NOMO-1 treated with DMSO at 0.1 percent for 48 hours (cell line): ENCODE data around the gene CLDN1.

Source experiments
- DNase-seq: peaks from one replicate; lab custom pipeline; 2025; ENCODE audit not compliant: unreplicated experiment; lab: John Stamatoyannopoulos, UW

Gene CLDN1, protein sequence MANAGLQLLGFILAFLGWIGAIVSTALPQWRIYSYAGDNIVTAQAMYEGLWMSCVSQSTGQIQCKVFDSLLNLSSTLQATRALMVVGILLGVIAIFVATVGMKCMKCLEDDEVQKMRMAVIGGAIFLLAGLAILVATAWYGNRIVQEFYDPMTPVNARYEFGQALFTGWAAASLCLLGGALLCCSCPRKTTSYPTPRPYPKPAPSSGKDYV

DNA sequence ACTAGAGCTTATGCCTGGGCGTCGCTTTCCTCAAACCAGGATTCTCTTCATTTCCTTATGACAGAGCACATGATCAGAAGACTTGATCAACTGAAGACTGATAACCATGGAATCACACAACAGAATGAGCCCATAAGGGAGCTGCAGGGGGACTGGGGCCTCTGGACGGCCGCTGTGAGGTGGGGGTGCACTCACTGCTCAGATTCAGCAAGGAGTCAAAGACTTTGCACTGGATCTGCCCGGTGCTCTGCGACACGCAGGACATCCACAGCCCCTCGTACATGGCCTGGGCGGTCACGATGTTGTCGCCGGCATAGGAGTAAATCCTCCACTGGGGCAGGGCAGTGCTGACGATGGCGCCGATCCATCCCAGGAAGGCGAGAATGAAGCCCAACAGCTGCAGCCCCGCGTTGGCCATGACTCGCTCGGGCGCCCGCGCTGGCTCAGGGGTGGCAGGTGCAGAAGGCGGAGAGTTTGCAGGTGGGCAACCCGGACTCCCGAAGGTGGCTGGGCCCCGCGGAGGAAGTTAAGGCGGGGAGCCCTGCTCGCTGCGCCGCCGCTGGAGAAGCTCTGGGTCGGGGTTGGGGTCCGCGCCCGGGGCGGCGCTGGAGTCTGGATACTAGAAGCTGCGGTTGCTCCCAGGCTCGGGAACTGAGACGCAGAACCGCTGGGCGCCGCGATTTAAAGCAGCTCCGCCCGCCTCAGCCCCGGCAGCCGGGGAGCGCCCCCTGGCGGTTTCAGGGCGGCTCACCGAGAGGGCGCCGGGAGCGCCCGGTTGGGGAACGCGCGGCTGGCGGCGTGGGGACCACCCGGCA lies at the start of gene CLDN1:
TSS of gene CLDN1 (minus strand) at position 658 of the 815 bp plus-strand sequence. CDS start at position 418, 240 bp downstream.
- DNase-seq, result peak; percentile 72

DNA sequence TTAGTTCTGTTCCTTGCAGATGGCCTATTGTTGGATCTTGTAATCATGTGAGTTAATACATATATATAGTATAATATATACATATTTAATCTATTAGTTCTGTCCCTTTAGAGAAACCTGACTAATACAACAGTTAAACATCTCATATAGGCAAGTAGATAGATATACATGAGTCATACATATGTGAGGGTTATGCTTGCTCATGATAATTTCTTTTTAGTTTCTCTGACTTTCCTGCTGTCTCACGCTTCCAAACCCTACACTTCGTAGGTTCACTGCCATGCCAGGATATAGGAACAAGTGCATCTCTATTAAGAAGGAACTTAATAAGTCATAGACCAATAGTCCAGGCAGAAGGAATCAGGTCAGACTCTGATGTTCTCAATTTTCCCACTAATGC lies 48.9 kb upstream of the CLDN1 start:
- DNase-seq, result no peak

DNA sequence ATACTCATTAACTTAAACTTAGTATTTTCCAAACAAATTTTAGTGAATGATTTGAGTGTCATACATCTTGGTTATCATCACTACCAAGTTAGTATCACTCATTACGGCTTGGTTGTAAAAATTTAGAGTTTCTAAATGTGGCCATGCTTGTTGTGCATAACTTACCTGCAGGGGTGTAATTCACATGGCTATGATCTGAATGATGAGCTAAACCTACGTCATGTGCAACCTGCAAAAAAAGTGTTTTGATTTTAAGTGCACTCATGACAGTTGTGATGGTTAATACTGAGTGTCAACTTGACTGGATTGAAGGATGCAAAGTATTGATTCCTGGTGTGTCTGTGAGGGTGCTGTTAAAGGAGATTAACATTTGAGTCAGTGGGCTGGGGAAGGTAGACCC lies 48.1 kb upstream of the CLDN1 start:
- no peak for DNase-seq

DNA sequence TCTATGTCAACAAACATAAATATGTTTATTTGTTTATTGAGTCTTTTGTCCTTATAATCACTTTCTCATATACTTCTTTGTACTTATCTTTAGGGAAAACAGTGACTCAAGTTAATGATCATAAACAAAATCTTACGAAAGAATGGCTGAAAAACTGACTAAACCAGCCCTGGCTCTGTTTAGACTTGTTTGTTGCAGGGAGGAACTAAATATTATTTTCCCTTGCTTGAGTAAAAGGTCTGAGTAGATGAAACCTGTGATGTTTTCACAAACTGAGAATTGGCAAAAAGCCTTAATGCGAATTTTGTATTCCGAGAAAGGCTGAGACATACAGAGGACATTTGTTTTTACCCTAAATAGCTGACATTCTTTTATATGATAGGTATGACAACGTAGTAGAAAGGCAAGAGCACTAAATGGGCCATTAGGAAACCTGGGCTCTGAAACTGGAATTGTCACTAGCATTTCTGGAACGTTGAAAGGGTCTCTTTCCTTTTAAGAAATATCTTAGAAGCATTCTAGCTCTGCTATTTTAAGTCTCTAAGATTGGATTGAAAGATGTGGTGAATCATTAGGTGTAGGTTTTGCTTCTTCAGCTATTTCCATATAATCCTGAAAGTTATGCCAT lies 47.5 kb upstream of the CLDN1 start:
- DNase-seq, result no peak

DNA sequence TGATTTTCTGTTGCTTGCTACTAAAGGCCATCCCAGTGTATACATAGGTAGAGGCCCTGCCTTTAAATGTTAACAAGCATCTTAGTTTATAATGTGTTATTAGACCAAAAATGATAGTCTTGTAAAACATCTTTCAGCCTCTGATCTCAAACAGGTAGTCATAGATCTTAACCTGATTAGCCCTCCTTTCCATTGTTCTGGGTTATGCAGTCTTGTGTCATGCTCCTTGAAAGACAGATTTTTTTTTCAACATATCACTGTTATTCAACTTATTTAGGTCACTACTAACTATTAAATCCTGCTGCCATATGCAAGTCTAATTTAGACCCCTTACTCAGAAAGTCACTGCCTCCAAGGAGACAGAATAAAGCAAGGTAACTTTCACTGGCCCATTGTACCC lies 46.6 kb upstream of the CLDN1 start:
- DNase-seq, result no peak

DNA sequence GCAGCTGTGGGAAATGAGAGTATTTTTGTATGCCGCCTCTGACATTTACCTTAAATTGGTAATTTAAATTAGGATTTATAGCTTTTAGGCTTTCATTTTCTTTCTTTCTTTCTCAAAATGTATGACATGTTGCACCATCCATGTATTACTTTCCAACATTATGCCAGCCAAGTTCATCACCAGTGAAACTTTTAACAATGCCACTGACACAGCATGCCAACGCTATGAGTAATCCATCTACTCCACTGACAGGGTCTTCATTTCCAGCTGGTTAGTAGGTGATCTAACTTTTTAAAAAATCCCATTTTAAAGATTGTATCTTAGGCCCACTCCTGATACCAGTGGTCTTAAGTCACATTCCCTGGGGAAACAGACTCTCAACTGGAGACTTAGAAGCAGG lies 43.9 kb upstream of the CLDN1 start:
- DNase-seq, result no peak

DNA sequence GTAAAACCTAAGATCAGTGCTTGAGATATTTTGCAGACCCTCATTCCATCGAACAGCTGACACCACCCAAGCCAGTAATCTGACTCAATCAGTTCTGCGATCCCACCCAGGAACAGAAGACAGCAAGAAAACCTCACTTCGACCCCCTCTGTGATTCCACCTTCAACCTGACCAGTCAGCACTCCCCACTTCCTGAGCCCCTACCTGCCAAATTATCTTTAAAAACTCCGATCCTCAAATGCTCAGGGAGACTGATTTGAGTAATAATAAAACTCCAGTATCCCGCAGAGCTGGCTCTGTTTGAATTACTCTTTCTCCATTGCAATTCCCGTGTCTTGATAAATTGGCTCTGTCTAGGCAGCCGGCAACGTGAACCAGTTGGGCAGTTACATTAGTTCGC lies 40.0 kb upstream of the CLDN1 start:
- no peak for DNase-seq

DNA sequence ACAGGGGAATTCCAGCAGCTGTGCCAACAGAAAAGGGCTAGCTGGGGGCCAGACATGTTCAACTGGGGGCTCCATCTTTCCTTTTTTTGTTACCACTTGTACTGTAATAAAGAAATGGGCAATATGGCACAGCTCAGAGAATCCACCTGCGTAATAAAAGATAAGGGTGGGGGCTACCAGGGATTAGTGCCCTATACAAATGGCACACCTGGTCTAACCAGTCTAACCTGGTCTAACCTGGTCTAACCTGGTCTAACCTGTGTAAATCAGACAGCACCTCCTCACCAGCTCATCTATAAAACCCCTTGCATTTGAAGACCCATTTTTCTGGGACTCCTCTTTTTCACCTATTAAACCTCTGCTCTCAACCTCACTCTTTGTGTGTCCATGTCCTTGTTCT lies 39.5 kb upstream of the CLDN1 start:
- DNase-seq, result no peak

DNA sequence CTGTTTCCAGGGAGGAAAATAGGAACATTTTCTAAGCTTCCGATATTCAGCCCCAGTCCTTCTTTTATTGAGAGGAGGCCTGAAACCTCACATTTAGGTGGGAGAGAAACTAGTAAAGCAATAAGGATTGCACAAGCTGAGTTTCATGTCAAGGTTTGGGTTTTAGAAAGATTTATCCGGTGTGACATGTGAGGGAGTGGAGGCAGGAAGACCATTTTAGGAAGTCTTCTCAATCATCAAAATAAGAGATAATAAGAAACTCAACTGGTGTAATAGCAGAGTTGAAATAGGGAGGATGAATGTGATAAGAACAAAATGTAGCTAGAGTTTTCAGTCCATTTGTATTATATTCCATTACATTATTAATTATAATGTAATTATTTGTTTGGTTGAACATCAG lies 38.0 kb upstream of the CLDN1 start:
- DNase-seq, result peak; percentile 41

DNA sequence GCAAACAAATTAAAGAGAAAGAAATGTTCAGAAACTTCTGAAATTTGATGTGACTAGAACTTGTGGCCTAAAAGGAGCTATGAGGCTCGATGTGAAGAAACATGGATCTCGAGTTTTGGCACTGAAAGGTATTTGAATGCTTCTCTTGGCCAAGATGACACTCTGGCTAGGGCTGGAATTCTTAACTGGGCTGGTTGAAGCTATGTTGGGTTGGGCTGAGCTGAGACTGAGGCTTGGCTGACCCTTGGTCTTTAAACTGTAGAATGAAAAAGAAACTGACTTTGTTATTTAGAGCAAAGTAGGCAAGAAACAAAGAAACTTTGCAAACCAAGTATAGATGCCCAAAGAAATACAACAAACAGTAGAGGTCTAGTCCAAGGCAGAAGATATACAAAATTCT lies 37.6 kb upstream of the CLDN1 start:
- no peak for DNase-seq

DNA sequence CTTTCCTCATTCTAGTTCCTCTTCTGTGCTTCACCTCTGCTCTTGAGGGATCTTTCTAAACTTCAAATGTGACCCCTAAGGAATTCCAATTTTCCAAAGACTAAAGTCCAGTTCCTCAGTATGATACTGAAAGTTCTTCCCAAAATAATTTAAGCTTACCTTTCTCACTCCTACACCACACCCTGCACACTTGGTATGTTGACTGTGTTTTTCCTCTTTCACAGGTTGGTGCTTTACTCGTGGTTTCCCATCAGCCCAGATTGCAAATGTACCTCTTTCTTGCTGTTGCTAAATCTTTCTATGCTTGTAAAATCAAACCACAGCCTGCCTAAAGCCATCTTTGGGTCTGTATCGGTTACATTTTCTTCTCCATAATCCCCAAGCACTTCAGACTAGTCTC lies 35.2 kb upstream of the CLDN1 start:
- peak; percentile 77 for DNase-seq

DNA sequence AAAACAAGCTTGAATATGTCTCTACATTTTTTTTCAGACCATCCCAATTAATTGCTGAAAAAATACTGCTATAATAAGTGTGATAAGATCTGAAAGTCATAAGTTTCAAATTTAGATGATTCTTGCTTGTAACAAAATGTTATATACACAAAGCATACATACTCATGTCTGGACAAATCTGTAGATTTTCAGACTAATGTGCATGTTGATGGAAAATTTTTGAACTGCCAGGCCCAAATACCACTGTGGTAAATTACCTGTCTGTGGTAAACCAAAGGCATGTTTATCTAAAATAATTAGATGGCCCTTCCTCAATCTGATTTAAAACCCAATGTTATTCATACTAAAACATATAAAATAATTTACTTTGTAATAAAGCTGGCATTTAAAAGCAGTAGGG lies 34.0 kb upstream of the CLDN1 start:
- DNase-seq, result no peak

DNA sequence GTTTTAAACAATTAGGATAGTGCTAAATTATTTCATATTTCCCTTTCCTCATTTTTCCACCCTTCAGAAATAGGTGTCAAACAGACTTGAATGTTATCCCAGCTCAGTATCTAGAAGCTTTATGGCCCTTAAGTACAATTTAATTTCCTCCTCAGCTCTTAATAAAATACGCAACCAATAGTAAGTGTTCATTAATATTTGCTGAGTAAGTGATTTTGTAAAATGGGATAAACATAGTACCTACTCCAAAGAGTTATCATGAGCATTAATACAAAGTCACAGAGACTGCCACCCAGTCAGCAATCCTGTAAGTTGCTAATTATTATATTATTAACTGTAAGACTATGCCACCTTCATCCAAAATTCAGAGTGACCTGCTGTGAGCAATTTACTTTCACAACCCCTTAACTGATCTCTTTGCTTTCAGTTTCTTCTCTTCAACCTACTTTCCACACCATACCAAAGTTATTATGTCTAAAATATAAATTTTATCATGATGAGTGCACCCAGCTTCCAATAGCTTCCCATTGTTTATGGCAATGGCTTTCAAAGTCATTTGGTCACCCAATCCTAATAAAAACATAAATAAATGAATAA lies 30.7 kb upstream of the CLDN1 start:
- no peak for DNase-seq

DNA sequence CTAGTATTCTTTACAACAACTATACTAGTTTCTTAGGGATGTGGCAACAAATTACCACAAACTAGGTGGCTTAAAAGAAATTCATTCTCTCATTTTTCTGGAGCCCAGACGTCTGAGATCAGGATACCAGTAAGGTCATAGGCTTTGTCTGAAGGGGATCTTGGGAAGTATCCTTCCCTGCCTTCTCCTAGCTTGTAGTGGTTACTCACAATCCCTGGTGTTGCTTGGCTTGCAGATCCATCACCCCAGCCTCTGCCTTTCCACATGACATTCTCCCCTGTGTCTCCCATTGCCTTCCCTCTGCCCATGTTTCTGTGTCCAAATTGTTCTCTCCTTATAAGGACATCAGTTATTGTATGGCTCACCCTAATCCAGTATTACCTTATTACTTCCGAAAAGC lies 24.3 kb upstream of the CLDN1 start:
- DNase-seq, result no peak

DNA sequence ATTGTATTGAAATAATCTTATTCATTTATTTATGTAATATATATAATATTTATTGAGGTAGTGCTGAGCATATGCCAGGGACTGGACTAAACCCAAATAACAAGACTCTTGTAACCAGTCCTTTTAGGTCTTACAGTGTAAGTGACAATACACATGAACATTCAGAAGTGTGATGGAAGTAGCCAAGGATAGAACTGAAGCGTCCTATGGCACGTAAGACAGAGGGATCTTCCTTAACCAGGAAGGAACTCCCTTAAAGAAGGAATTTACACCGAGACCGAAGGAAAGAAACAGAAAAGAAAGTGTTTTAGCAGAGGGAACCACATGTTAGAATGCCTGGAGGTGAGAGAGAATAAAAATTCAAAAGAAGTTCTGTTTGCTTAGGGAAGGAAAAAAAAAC lies 23.6 kb upstream of the CLDN1 start:
- DNase-seq, result no peak

DNA sequence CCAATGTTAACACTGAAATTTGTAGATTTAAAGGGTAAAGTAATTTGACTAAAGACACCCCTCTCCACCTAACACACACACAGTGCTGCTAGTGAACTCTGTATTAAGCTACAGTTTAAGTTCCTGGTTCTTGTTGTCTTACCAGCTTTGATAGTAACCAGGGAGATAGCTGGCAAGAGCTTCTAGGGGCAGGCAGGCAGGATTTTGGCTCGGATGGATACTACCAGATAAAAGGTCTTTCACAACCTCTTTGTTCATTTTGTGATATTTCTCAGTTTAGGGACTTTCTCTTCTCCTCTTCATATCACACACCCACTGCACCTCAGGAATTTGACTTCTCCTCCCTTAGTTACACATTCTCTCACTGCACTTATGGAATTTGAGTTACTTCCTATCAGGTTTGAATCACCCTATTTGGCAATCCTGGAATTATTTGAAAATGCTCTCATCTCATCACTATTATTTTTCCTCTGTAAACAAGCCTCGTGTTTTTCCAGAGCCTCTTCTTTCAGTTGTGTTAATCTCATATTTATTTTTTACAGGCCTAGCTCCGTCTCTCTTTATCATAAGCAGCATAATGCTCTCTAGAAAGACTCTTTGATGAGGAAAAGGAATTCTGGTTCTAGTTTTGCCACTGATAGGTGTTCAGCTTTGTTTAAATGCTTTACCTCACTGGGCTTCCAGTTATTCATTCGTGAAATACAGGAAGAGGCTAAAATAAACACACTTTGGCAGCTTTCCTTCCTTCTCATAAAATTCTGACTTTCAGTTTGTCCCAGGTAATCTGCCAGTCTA lies 23.0 kb upstream of the CLDN1 start:
- DNase-seq, result no peak

DNA sequence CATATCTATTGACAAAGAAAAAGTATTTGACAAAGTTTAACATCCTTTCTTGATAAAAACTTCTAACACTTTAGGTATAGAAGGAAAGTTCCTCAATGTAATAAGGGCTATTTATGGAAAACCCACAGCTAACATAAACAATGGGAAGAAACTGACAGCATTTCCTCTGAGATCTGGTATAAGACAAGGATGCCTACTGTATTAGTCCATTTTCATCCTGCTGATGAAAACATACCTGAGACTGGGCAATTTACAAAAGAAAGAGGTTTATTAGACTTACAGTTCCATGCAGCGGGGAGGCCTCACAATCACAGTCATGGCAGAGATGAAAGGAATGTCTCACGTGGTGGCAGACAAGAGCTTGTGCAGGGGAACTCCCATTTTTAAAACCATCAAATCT lies 17.8 kb upstream of the CLDN1 start:
- no peak for DNase-seq

DNA sequence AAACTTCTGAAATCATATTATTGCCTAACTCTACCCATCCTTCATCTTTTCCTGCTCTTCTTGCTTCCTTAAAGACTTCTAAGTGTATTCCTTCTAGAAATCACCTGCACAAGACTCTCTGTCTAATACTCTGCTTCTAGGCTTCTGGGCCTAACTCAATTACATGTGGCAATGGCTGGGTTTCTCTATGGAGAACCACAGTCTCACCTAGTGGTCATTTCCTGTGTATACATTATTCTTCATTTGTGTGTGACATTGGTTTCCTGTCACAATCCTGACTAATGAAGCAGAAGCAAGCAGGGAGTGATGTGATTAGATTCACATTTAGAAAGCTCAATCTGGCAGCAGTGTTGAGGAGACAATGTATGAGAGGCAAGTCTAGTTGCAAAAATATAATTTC lies 16.9 kb upstream of the CLDN1 start:
- peak; percentile 72 for DNase-seq

DNA sequence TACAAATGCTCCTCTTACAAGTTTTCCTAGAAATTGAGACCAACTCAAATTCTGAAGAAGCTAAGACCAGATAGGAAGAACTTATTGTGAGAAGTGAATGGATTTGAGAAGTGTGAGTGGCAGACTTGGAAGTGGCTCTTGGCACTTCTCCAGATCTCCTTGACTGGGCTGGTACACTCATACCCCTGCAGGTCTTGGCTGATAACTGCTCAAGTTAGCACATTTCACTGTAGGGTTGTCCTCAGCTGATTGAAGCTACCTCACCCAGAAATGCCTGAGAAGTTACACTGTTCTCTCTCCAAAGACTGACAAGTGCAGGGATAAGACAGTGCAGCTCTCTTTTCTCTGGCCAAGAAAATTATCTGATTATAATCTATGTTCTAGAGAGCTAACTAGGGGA lies 16.5 kb upstream of the CLDN1 start:
- peak; percentile 25 for DNase-seq

DNA sequence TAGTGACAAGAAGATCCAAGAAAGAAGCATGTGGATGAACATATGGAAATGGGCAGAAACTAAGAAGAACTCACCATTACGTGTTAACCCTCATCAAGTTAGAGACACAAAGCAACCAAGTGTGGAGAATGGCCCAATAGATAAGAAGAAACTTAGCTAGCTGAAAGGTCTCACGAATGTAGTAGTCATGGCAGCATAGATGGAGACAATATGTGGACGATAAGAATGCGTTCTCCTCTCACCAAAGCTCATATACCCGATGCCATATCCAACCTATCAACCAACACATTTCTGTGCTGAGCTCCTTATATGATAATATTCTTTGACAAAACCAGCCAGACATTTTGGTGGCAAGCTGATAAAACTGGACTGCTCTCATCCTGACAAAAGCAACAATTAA lies 15.1 kb upstream of the CLDN1 start:
- no peak for DNase-seq

DNA sequence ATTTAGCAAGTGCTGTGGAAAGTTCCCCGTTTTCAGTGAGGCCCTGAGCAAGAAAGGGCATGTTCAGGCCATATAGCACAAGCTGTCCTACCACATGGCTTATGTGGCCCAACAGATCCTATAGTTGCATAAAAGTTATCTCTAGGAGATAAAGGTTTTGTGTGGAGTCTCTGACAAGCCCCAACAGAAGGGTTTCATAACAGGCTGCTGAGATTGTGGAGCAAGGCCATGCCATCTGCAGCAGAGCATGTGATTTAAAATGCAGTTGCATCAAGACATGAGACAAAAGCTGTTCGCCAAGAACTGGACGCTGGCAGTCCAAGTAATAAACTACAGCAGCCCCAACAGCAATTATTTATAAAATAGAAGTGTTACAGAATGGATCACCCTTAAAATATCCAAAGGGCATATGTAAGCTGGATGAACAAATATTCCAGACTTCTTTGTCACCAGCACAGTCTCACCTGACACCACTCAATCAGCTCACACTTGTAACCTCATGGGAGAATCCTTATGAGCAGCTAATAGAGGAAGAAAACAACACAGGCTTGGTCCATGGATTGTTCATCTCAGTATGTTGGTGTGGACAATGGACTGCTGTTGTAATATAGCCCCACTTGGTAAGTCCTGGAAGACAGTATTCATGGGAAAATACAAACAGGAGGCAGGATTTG lies 14.4 kb upstream of the CLDN1 start:
- no peak for DNase-seq
